HCT116 (cell line): ENCODE data around the gene SLC44A5. TPM values are rescaled to one million over a fixed set of nuclear protein-coding genes. Genes with fewer than 3 reads are reported as not detected.

Experiments used
- ATAC-seq: fragments of 200-7000 bp; cut with Tn5 transposase; 2 replicates; pipeline ENCODE4 v1.9.1; 2020; ENCODE audit warnings: mild to moderate bottlenecking, moderate library complexity
- BruUV-seq: library from RNA; stranded (reverse); fragments of 400-500 nt; replicated peaks from 2 replicates; lab custom pipeline; 2021; lab: Mats Ljungman, UMichigan
- CTCF ChIA-PET: fragments of 300-600 bp; sonication (Branson Sonifier 250); formaldehyde crosslinking; loops from one replicate; lab custom pipeline; 2021; ENCODE audit warnings: antibody characterized with exemption; lab: Charles Lee
- POLR2A ChIA-PET: fragments of 300-600, 350-600 bp; sonication (Branson Sonifier 250); formaldehyde crosslinking; loops from one replicate; lab custom pipeline; 2021; ENCODE audit warnings: antibody characterized with exemption; lab: Charles Lee
- RAD21 ChIA-PET, 2 experiments: fragments of 300-600 bp; sonication (Branson Sonifier 250); formaldehyde crosslinking; loops; one replicate each; lab custom pipeline; 2023; ENCODE audit warnings: low total read pairs in 2 of 2; ENCODE audit not compliant: uncharacterized antibody in 2 of 2, unreplicated experiment in 2 of 2, low non-redundant PET in 1 of 2; lab: Charles Lee
- DNase-seq: peaks from one replicate; pipeline ENCODE4 v3.0.0-alpha.2; 2010; ENCODE audit warnings: low read depth, low spot score
- H2AFZ ChIP-seq: fragments of 200-600 bp; shearing (Covaris generic), sonication (generic); 2 replicates; pipeline ENCODE4 v1.6.1; 2017; ENCODE audit warnings: low read depth, mixed run types, mixed read lengths, antibody characterized with exemption, low read length; ENCODE audit not compliant: poor library complexity, severe bottlenecking
- H3K27ac ChIP-seq: 2 replicates; pipeline ENCODE4 v1.5.1; 2012; ENCODE audit warnings: low read depth, low read length
- H3K27me3 ChIP-seq: fragments of 200-600 bp; sonication (generic); 2 replicates; pipeline ENCODE4 v1.6.1; 2016; ENCODE audit warnings: mixed run types, low read length, mixed read lengths; ENCODE audit not compliant: insufficient read depth
- H3K36me3 ChIP-seq, 2 experiments: fragments of 200-500 bp in 1 of 2; fragments of 200-600 bp in 1 of 2; sonication (Bioruptor generic) in 1 of 2; sonication (generic) in 1 of 2; 2 replicates each; pipeline versions ENCODE4 v1.5.1 to v1.6.1; 2014 to 2016; ENCODE audit warnings: low read length in 2 of 2, inconsistent platforms in 1 of 2, mixed read lengths in 1 of 2, mixed run types in 1 of 2; ENCODE audit not compliant: insufficient read depth in 2 of 2, control insufficient read depth in 1 of 2
- H3K4me1 ChIP-seq, 2 experiments: fragments of 200-600 bp in 1 of 2; sonication (generic) in 1 of 2; 2 replicates each; pipeline versions ENCODE4 v1.5.1 to v1.6.1; 2012 to 2017; ENCODE audit warnings: low read length in 2 of 2, inconsistent platforms in 1 of 2, mild to moderate bottlenecking in 1 of 2, mixed read lengths in 1 of 2, mixed run types in 1 of 2, moderate library complexity in 1 of 2; ENCODE audit not compliant: insufficient read depth in 2 of 2, control insufficient read depth in 1 of 2
- H3K4me2 ChIP-seq: fragments of 200-600 bp; sonication (generic); 2 replicates; pipeline ENCODE4 v1.6.1; 2017; ENCODE audit warnings: mixed run types, low read length, mixed read lengths
- H3K4me3 ChIP-seq, 2 experiments: fragments of 200-600 bp in 1 of 2; sonication (generic) in 1 of 2; replicated peaks in 1 of 2; 2 replicates each; pipeline ENCODE4 v1.5.1; 2011 to 2016; ENCODE audit warnings: low read length in 2 of 2, control low read depth in 1 of 2, low read depth in 1 of 2, mild to moderate bottlenecking in 1 of 2, mixed read lengths in 1 of 2, mixed run types in 1 of 2
- H3K79me2 ChIP-seq: fragments of 200-600 bp; sonication (generic); 2 replicates; pipeline ENCODE4 v1.6.1; 2017; ENCODE audit warnings: mild to moderate bottlenecking, mixed run types, low read length, moderate library complexity, mixed read lengths; ENCODE audit not compliant: insufficient read depth
- H3K9ac ChIP-seq: fragments of 200-600 bp; sonication (generic); 2 replicates; pipeline ENCODE4 v1.6.1; 2016; ENCODE audit warnings: low read length, mixed read lengths
- H3K9me2 ChIP-seq: fragments of 200-600 bp; sonication (generic), shearing (Covaris generic); 2 replicates; pipeline ENCODE4 v1.6.1; 2017; ENCODE audit warnings: mixed run types, mild to moderate bottlenecking, moderate library complexity; ENCODE audit not compliant: insufficient read depth
- H3K9me3 ChIP-seq, 2 experiments: fragments of 200-500 bp in 1 of 2; fragments of 200-600 bp in 1 of 2; sonication (Bioruptor generic) in 1 of 2; sonication (generic) in 1 of 2; 2 replicates each; pipeline ENCODE4 v1.6.1; 2014 to 2017; ENCODE audit warnings: low read length in 2 of 2, mixed read lengths in 2 of 2, inconsistent platforms in 1 of 2, low read depth in 1 of 2, mild to moderate bottlenecking in 1 of 2, mixed run types in 1 of 2, moderate library complexity in 1 of 2; ENCODE audit not compliant: control insufficient read depth in 1 of 2, insufficient read depth in 1 of 2
- H4K20me1 ChIP-seq: fragments of 200-600 bp; sonication (generic), shearing (Covaris generic); 2 replicates; pipeline ENCODE4 v1.6.1; 2017; ENCODE audit warnings: mixed run types, mild to moderate bottlenecking, moderate library complexity; ENCODE audit not compliant: insufficient read depth
- ATF3 ChIP-seq: IDR thresholded peaks from 2 replicates; pipeline ENCODE4 v1.6.1; 2012
- EGR1 ChIP-seq: IDR thresholded peaks from 2 replicates; pipeline ENCODE4 v1.6.1; 2012; ENCODE audit warnings: low read depth
- EZH2 ChIP-seq: fragments of 200-600 bp; sonication (generic); IDR thresholded peaks from 2 replicates; pipeline ENCODE4 v1.6.1; 2017; ENCODE audit warnings: antibody characterized with exemption, mixed run types
- EZH2phosphoT487 ChIP-seq: fragments of 200-600 bp; IDR thresholded peaks from 2 replicates; pipeline ENCODE4 v1.6.1; 2018; ENCODE audit warnings: antibody characterized with exemption, borderline replicate concordance
- JUND ChIP-seq: IDR thresholded peaks from 2 replicates; pipeline ENCODE4 v1.6.1; 2012
- POLR2AphosphoS5 ChIP-seq: IDR thresholded peaks from 2 replicates; pipeline ENCODE4 v1.6.1; 2011; ENCODE audit warnings: mild to moderate bottlenecking, low read depth, low read length, moderate library complexity
- RAD21 ChIP-seq: IDR thresholded peaks from 2 replicates; pipeline ENCODE4 v1.6.1; 2012; ENCODE audit warnings: low read depth, mild to moderate bottlenecking
- SIN3A ChIP-seq: IDR thresholded peaks from 2 replicates; pipeline ENCODE4 v1.6.1; 2012; ENCODE audit warnings: low read depth
- SP1 ChIP-seq: IDR thresholded peaks from 2 replicates; pipeline ENCODE4 v1.6.1; 2012; ENCODE audit warnings: low read depth
- SRF ChIP-seq: IDR thresholded peaks from 2 replicates; pipeline ENCODE4 v1.6.1; 2012; ENCODE audit warnings: low read depth
- YY1 ChIP-seq: IDR thresholded peaks from 2 replicates; pipeline ENCODE4 v1.6.1; 2011; ENCODE audit warnings: low read length, low read depth, moderate library complexity, mild to moderate bottlenecking; ENCODE audit not compliant: insufficient replicate concordance; ENCODE audit errors: extremely low read depth
- ZBTB33 ChIP-seq: IDR thresholded peaks from 2 replicates; pipeline ENCODE4 v1.6.1; 2011; ENCODE audit warnings: mild to moderate bottlenecking, low read length, moderate library complexity; ENCODE audit not compliant: insufficient replicate concordance; ENCODE audit errors: extremely low read depth
- ZFX ChIP-seq: fragments of 450-650 bp; IDR thresholded peaks from 2 replicates; pipeline ENCODE4 v1.6.1; 2017
- intact Hi-C: fragments of 100-400 bp; cut with micrococcal nuclease; formaldehyde crosslinking; loops from 2 replicates; pipeline ENCODE4 v1.10.0; 2022
- total RNA-seq: library from RNA; stranded (reverse); gene quantifications from one replicate; pipeline ENCODE4 v1.2.1, GENCODE V29; 2021; ENCODE audit not compliant: unreplicated experiment

Gene SLC44A5
- total RNA-seq, 1 experiment from 2014 or later: 2.4 TPM

- no peaks in the 10 kb centered on the region for H3K36me3 ChIP-seq
- RAD21 ChIA-PET: no interaction called here
- no peak overlapping the region for H2AFZ ChIP-seq
- CTCF ChIA-PET: interaction anchor here (1.0 kb wide), 1 partner anchor 11 kb away, joined by 3 read pairs; no protein-coding TSS in a partner anchor
- H3K27me3 ChIP-seq: no peaks in the 10 kb centered on the region
- H3K4me3 ChIP-seq: no peak overlapping the region
- H3K4me2 ChIP-seq: no peak overlapping the region
- DNase-seq: no peak
- H3K9ac ChIP-seq: no peak overlapping the region
- H3K4me1 ChIP-seq: no peaks in the 10 kb centered on the region
- ATAC-seq: no peak
- H3K9me2 ChIP-seq: no peaks in the 10 kb centered on the region
- POLR2A ChIA-PET: no interaction called here
- TF ChIP-seq SIN3A (no peak), ZBTB33 (no peak), SP1 (no peak), EZH2phosphoT487 (no peak), EGR1 (no peak), YY1 (no peak), ATF3 (no peak), RAD21 (no peak), ZFX (no peak), POLR2AphosphoS5 (no peak), JUND (no peak), EZH2 (no peak), SRF (no peak)
- peaks cover 0 to 3% of the 10 kb centered on the region in 2 experiments; a peak in 1 of 4 replicates for H3K9me3 ChIP-seq
- H4K20me1 ChIP-seq: no peaks in the 10 kb centered on the region
- no peaks in the 10 kb centered on the region for H3K79me2 ChIP-seq
- no TSS peak for BruUV-seq
- intact Hi-C loops: no loop called here
- H3K27ac ChIP-seq: no peak overlapping the region
Observed at GRCh38 chr1:75643460-75643859, 32.5 kb upstream of the SLC44A5 start.
